ENCODE results near the gene PDGFB.

Gene PDGFB

DNA sequence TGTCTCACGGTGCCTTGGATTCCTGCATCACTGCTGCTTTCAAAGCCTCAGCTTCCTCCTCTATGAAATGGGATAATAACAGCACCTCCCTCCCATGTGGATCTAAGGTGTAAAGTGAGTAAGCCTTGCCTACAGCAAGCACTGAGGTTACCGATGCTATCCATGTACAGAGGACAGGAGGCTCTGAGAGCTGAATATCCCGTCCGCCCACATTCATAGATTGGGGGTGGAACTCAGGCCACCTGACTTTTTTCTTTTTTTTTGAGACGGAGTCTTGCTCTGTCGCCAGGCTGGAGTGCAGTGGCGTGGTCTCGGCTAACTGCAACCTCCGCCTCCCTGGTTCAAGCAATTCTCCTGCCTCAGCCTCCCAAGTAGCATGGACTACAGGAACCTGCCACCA is 12.5 kb downstream of the PDGFB start:
- Histone ChIP-seq H3K27me3 (replicated peaks; ENCODE audit: control insufficient read depth, insufficient read depth, low read length) (no peaks in the 10 kb centered on the region), H3K4me3 (replicated peaks; ENCODE audit: low read depth, low read length) (no peak overlapping the region), H3K36me3 (ENCODE audit: control insufficient read depth, insufficient read depth, low read length) (no peaks in the 10 kb centered on the region)
- no peak for DNase-seq (ENCODE audit: extremely low read depth, insufficient read length)
- TF ChIP-seq, protein P1, sequence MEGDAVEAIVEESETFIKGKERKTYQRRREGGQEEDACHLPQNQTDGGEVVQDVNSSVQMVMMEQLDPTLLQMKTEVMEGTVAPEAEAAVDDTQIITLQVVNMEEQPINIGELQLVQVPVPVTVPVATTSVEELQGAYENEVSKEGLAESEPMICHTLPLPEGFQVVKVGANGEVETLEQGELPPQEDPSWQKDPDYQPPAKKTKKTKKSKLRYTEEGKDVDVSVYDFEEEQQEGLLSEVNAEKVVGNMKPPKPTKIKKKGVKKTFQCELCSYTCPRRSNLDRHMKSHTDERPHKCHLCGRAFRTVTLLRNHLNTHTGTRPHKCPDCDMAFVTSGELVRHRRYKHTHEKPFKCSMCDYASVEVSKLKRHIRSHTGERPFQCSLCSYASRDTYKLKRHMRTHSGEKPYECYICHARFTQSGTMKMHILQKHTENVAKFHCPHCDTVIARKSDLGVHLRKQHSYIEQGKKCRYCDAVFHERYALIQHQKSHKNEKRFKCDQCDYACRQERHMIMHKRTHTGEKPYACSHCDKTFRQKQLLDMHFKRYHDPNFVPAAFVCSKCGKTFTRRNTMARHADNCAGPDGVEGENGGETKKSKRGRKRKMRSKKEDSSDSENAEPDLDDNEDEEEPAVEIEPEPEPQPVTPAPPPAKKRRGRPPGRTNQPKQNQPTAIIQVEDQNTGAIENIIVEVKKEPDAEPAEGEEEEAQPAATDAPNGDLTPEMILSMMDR (IDR thresholded peaks at IDR 0.05; ENCODE audit: insufficient read depth, low read length, poor library complexity, severe bottlenecking): no peak

DNA sequence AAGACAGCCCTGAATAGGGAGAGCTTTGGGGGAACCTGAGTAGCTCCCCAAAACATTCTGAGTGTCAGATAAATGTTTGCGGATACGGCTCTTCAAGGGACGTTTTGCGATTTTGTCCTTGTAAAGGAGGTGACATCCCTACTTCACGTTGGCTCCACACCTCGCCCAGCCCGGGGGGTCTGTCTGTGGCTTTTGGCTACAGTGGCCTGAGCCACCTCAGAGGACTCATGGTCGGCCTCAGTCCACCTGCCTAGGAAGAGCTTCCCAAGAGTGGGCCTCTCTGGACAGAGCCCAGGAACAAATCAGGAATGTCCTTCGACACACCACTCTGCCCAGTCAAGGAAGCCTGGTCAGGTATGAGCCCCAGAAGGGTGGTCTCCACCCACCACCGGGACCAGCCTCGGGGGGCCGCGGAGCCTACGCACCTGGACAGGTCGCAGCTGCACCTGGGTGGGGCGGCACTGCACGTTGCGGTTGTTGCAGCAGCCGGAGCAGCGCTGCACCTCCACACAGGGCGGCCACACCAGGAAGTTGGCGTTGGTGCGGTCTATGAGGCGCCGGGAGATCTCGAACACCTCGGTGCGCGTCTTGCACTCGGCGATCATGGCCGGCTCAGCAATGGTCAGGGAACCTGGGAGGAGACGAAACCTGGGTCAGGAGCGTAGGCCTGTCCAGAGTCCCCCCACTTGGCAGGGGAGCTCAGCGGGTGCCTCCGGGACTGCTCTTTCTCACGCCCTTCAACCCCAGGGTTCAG is 13.4 kb downstream of the PDGFB start:
- TF ChIP-seq, protein P1 (IDR thresholded peaks at IDR 0.05; ENCODE audit: insufficient read depth, low read length, poor library complexity, severe bottlenecking): no peak
- DNase-seq (ENCODE audit: extremely low read depth, insufficient read length): no peak

DNA sequence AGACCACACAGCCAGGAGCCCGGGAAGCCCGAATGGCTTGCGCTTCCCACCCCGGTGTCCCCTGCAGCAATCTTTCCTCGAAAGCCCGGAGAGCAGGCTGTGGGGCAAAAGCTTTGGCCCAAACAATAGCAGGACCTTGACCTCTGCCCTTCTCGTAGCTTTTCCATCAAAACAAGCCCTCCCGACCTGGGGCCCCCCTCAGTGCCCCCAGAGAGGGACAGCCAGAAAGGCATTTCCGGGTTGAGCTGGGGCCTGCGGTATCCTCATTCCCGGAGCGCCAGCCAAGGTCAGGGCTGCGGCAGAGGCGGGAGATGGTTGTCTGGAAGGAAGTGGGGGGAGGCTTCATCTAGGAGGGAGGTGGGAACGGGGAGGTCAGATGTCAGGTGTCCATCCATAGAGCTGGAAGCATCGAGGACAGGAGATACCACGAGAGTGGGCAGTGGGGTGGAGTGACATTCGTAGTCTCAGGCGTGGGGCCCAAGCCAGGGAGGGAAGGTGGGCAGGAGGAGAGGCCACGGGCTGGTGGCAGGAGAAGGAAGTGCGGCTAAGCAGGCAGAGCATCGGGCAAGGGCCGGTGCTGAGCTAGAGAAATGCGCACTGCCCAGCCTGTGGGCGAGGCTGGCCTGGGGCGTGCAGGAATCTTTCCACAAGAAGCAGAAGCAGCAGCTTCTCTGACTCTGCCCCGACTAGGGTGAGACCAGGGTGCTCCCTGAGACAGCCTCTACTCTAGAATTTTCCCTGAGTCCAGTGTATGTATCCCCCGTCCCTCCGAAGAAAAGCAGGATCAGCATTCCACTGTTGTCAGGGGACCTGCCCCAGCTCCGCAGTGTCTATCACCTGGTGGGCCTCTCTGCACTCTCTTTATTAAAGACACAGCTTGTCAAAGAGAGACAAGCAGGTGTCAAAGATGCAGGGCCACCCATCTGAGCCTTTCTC is 14.3 kb downstream of the PDGFB start:
- TF ChIP-seq, protein P1 (IDR thresholded peaks at IDR 0.05; ENCODE audit: insufficient read depth, low read length, poor library complexity, severe bottlenecking): no peak
- DNase-seq (ENCODE audit: extremely low read depth, insufficient read length): no peak
- H3K4me3 ChIP-seq (replicated peaks; ENCODE audit: low read depth, low read length): no peak overlapping the region
- no peaks in the 10 kb centered on the region for H3K36me3 ChIP-seq (ENCODE audit: control insufficient read depth, insufficient read depth, low read length)
- H3K27me3 ChIP-seq (replicated peaks; ENCODE audit: control insufficient read depth, insufficient read depth, low read length): no peaks in the 10 kb centered on the region

More for the DNA sequence above, 13.4 kb downstream of the PDGFB start:
- Histone ChIP-seq H3K27me3 (replicated peaks; ENCODE audit: control insufficient read depth, insufficient read depth, low read length) (no peaks in the 10 kb centered on the region), H3K4me3 (replicated peaks; ENCODE audit: low read depth, low read length) (no peak overlapping the region), H3K36me3 (ENCODE audit: control insufficient read depth, insufficient read depth, low read length) (no peaks in the 10 kb centered on the region)

DNA sequence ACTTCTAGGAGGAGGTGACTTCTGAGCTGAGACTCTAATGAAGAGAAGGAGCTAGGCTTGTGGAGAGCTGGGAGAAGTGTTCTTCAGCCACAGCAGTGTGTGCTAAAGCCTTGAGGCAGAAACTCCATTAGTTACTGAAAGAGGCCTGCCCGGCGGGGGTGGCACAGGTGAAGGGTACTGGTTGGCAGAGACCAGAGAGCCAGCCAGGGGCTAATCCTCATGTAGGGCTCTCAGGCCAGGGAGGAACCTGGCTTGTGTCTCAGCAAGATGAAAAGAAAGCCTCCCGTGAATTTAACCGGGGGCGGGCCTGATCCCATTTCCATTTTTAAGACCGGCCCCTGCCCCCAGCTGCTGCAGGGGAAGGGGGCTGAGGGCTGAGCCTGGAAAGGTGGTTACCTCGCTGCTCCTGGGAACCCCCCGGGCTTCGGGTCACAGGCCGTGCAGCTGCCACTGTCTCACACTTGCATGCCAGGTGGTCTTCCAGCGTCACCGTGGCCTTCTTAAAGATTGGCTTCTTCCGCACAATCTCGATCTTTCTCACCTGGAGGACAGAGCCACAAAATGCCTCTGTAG is 15.0 kb downstream of the PDGFB start:
- TF ChIP-seq, protein P1 (IDR thresholded peaks at IDR 0.05; ENCODE audit: insufficient read depth, low read length, poor library complexity, severe bottlenecking): no peak
- H3K27me3 ChIP-seq (replicated peaks; ENCODE audit: control insufficient read depth, insufficient read depth, low read length): no peaks in the 10 kb centered on the region

DNA sequence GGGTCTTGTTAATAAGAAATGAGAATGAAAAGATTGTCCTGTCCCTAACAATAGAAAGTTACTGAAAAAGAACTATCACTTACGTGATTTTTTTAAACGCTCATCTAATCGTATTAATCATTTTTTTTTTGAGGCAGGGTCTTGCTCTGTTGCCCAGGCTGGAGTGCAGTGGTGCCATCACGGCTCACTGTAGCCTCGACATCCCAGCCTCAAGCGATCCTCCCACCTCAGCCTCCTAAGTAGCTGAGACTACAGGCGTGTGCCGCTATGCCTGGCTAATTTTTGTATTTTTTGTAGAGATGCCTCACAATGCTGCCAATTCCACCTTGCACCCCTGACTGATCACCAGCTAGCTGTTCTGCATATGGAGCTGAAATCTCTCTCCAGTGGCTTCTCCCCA is 15.7 kb downstream of the PDGFB start:
- Histone ChIP-seq H3K27me3 (replicated peaks; ENCODE audit: control insufficient read depth, insufficient read depth, low read length) (no peaks in the 10 kb centered on the region), H3K4me3 (replicated peaks; ENCODE audit: low read depth, low read length) (no peak overlapping the region), H3K36me3 (ENCODE audit: control insufficient read depth, insufficient read depth, low read length) (no peaks in the 10 kb centered on the region)
- TF ChIP-seq, protein P1 (IDR thresholded peaks at IDR 0.05; ENCODE audit: insufficient read depth, low read length, poor library complexity, severe bottlenecking): no peak
- DNase-seq (ENCODE audit: extremely low read depth, insufficient read length): no peak

More for the DNA sequence above, 15.0 kb downstream of the PDGFB start:
- no peak for DNase-seq (ENCODE audit: extremely low read depth, insufficient read length)
- Histone ChIP-seq H3K4me3 (replicated peaks; ENCODE audit: low read depth, low read length) (no peak overlapping the region), H3K36me3 (ENCODE audit: control insufficient read depth, insufficient read depth, low read length) (no peaks in the 10 kb centered on the region)
